GM12801 (cell line): ENCODE measurements around the gene DRAP1.

Experiments used
- TF ChIP-seq, protein P1 (sequence below): IDR thresholded peaks from one replicate; pipeline ENCODE4 v1.5.1; 2011; ENCODE audit warnings: control low read depth; ENCODE audit not compliant: insufficient read length; ENCODE audit errors: extremely low read depth

DRAP1 gene, protein sequence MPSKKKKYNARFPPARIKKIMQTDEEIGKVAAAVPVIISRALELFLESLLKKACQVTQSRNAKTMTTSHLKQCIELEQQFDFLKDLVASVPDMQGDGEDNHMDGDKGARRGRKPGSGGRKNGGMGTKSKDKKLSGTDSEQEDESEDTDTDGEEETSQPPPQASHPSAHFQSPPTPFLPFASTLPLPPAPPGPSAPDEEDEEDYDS

DNA sequence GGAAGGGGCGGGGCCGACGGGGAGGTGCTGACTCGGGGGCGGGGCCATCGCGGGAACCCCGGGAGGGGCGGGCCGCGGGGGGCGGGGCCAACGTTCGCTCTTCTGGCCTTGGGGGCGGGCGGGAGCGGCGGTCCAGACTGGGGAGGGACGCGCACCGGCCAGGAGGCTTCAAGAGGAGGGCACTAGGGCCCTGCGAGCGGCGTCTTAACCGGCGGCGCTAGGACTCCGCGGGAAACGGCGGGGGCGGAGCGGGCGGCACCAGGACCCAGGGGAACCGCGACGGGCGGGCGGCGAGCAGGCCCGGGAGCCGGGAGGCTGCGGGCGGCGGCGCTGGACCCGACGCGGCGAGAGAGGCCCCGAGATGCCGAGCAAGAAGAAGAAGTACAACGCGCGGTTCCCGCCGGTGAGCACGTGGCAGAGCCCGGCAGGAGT lies at the start of gene DRAP1:
TSS of gene DRAP1 (plus strand) at position 286 of the 432 bp plus-strand sequence. CDS start at position 362, 76 bp downstream.
- TF ChIP-seq, protein P1, sequence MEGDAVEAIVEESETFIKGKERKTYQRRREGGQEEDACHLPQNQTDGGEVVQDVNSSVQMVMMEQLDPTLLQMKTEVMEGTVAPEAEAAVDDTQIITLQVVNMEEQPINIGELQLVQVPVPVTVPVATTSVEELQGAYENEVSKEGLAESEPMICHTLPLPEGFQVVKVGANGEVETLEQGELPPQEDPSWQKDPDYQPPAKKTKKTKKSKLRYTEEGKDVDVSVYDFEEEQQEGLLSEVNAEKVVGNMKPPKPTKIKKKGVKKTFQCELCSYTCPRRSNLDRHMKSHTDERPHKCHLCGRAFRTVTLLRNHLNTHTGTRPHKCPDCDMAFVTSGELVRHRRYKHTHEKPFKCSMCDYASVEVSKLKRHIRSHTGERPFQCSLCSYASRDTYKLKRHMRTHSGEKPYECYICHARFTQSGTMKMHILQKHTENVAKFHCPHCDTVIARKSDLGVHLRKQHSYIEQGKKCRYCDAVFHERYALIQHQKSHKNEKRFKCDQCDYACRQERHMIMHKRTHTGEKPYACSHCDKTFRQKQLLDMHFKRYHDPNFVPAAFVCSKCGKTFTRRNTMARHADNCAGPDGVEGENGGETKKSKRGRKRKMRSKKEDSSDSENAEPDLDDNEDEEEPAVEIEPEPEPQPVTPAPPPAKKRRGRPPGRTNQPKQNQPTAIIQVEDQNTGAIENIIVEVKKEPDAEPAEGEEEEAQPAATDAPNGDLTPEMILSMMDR = no peak

DNA sequence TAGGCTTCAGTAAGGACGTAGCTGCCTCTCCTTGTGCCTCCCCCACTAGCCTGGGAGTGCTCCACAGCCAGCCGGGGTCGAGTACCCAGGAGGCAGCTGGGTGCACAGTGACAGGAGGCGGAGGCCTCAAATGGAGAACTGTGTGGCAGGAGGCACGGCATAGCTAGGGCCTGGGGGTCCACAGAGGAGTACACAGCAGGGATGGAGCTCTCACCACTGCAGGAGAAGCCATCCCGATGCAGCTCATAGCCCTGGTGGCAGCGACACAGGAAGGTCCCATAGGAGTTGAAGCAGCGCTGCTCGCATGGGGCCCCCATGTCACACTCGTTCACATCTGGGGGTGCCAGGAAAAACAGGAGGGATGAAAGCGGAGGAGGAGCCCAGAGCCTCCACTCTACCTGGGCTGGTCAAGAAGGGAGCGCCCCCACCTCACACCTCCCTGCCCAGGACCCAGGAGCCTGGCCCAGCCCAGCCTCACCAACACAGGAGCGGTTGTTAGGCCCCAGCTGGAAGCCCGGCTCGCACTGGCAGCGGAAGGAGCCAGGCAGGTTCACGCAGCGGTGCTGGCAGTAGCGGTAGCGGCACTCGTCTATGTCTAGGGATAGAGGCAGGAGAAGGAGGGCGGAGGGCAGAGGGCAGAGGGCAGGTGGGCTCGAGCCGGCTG lies 49.5 kb upstream of the DRAP1 start:
- TF ChIP-seq, protein P1 = no peak

DNA sequence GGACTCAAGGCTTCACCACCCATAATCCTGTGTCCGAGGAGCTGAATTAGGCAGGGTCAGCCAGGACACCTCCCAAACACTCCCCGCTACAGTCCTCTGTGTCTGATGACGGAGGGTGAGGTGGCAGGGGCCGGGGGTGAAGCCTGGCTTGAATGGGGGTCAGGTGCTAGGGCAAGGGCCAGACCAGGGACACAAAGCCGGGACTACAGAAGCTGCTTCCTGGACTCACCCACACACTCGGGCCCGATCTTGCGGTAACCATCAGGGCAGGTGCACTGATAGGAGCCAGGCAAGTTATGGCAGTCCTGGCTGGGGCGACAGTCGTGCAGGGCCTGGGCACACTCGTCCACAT lies 48.9 kb upstream of the DRAP1 start:
- TF ChIP-seq, protein P1 = no peak

DNA sequence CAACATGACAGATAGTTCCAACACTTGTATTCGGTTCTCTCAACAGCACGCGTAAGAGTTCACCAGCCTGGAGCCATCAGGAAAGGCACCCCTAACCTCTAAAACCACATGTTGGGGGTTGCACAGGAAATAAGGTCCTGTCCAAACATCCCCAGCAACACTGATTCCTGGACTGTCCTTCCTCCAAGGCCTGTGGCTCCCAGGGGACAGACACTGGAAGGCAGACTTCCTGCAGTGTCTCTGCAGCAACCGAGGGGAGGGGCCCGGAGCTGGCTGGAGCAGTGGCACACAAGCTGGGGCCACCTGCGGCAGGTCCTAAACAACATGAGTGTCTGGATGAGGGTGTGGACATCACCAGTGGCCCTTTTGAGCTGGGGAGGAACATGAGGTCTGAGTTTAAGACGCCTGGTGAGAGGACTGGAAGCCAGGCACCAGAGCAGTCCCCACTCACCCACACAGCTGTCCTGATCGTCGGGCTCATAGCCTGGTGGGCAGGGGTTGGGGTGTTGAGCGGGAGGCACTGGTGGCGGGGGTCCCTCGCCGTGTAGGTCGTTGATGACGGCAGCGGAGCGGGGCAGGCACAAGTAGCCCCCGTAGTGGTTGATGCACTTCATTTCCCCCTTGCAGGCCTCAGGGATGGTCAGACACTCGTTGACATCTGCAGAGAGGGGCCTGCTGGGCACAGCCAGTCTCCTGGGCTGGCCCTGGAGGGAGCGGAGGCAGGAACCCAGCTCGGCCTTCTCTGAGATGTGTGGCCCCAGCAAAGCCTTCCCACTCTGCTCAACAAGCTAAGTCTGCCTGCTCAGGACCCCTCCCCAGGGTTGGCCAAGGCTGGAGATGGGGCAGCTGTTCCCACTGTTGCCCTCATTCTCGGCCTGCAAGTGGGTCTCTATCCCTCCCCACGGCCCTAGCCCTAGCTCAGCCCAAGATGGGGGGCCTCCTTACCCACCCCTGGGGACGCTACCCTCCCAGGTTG lies 48.2 kb upstream of the DRAP1 start:
- TF ChIP-seq, protein P1 = no peak

DNA sequence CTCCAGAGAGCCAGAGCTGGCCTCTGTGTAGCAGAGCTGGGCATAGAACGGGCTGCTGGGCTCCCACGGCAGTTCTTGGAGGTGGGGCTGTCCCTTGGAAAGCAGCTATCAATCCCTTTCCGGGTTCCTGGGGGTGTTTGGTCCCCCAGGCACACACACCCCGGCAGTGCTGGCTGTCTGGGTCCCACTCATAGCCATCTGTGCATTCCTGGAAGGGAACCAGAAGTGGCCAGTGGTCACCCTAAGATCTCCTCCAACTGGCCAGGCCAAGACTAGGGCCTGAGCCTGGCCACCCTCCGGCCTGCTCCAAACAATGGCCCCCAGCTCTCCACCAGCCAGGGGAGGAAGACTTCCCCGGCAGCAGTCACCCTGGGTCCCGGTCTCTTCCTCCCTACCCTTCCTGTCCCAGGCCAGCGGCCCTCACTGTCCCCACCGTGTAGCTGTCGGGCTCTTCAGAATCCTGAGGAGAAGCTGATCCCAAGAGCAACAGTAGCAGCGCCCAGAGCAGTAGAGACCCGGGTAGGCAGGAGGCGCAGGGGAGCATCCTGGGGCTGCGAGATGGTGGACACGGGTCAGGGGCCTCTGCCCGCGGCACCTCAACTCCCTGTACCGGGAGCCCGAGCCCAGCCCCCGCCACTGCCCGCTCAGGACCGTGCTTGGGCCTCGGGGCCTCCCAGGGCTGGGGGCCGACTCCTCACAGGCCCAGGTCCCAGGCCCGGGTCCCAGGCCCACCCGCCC lies 47.2 kb upstream of the DRAP1 start:
- TF ChIP-seq, protein P1 = no peak

DNA sequence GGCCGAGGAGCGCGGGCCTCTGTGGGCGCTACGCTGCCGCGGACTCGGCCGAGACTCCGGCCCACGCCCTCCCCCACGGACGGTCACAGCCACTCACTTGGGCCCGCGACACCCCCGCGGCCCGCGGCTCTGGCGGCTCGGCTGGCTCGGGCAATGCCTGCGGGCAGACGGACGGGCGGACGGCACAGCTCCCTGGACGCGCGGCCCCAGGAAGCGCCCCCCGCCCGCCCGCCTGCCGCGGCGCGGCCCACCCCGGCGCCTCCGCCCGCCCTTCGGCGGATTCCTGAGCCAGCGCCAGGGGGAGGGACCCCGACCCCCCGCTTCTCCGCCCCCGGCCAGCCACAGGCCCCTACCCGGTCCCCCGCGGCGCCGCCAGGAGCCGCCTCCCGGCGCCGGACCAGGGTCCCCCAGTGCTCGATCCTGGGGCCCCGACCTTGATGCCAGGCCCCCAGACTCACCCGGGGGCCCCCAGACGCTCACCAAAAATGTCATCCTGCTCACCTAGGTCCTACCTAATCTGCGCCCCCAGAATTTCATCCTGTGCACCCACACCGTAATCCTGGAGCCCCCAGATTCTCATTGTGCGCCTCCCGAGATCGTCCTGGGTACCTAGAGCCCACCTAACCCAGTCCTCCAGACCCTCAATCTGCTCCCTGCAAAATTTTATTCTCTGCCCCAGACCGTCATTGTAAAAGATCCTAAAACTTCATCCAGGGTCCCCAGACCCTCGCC lies 46.5 kb upstream of the DRAP1 start, which contains the start of gene EFEMP2:
TSS of gene EFEMP2 (minus strand) at position 215 of the 732 bp plus-strand sequence. CDS start 446 bp downstream, outside the sequence.
- TF ChIP-seq, protein P1 = no peak
